Naive B cell (primary cell): Measurements from ENCODE around the gene GAL3ST2. TPM values are rescaled to one million over a fixed set of nuclear protein-coding genes. Genes with fewer than 3 reads are reported as not detected.
A peak's percentile ranks its signal among the peaks of the same experiment; 100 is the strongest.
"Not testable (repeated sequence)": the region's sequence is repeated elsewhere in the genome, so short reads cannot be mapped to it uniquely, and the experiment has no call there.

ENCODE experiments used
- ATAC-seq, 2 donors: fragments of 150-1000 bp; cut with Tn5 transposase; 2 replicates each; pipeline ENCODE4 v1.10.0; 2021; ENCODE audit warnings: low read depth in 2 of 2, mild to moderate bottlenecking in 2 of 2, moderate library complexity in 2 of 2
- DNase-seq: peaks from one replicate; pipeline ENCODE4 v3.0.0; 2022
- H3K27ac Mint-ChIP-seq, 6 donors: one replicate each; pipeline ENCODE4 v1.8.0; 2020 to 2022; ENCODE audit warnings: mild to moderate bottlenecking in 6 of 6, mixed read lengths in 6 of 6, moderate library complexity in 5 of 6, inconsistent platforms in 2 of 6
- H3K27me3 Mint-ChIP-seq, 3 donors: one replicate each; pipeline ENCODE4 v1.8.0; 2021 to 2022; ENCODE audit warnings: mixed read lengths in 3 of 3, mild to moderate bottlenecking in 1 of 3
- H3K36me3 Mint-ChIP-seq, 2 donors: one replicate each; pipeline ENCODE4 v1.8.0; 2020 to 2022; ENCODE audit warnings: mixed read lengths in 2 of 2, inconsistent platforms in 1 of 2, mild to moderate bottlenecking in 1 of 2
- H3K4me1 Mint-ChIP-seq, 3 donors: one replicate each; pipeline ENCODE4 v1.8.0; 2020 to 2022; ENCODE audit warnings: mixed read lengths in 3 of 3, inconsistent platforms in 1 of 3, mild to moderate bottlenecking in 1 of 3, moderate library complexity in 1 of 3
- H3K4me3 Mint-ChIP-seq, 8 donors: one replicate each; pipeline ENCODE4 v1.8.0; 2020 to 2022; ENCODE audit warnings: mild to moderate bottlenecking in 8 of 8, mixed read lengths in 8 of 8, moderate library complexity in 8 of 8, inconsistent platforms in 2 of 8
- H3K9me3 Mint-ChIP-seq, 7 donors: one replicate each; pipeline ENCODE4 v1.8.0; 2020 to 2022; ENCODE audit warnings: mixed read lengths in 7 of 7, mild to moderate bottlenecking in 5 of 7, inconsistent platforms in 2 of 7, moderate library complexity in 1 of 7
- polyA plus RNA-seq, 6 donors: library from polyadenylated mRNA; unstranded; fragments of 300-500 nt; fragmentation: Illumina TruSeq; gene quantifications; one replicate each; pipeline ENCODE4 v1.2.3, GENCODE V29; 2021; ENCODE audit warnings: low read depth in 6 of 6

Gene GAL3ST2
- polyA plus RNA-seq, 6 donors from 2014 or later, result not detected

DNA sequence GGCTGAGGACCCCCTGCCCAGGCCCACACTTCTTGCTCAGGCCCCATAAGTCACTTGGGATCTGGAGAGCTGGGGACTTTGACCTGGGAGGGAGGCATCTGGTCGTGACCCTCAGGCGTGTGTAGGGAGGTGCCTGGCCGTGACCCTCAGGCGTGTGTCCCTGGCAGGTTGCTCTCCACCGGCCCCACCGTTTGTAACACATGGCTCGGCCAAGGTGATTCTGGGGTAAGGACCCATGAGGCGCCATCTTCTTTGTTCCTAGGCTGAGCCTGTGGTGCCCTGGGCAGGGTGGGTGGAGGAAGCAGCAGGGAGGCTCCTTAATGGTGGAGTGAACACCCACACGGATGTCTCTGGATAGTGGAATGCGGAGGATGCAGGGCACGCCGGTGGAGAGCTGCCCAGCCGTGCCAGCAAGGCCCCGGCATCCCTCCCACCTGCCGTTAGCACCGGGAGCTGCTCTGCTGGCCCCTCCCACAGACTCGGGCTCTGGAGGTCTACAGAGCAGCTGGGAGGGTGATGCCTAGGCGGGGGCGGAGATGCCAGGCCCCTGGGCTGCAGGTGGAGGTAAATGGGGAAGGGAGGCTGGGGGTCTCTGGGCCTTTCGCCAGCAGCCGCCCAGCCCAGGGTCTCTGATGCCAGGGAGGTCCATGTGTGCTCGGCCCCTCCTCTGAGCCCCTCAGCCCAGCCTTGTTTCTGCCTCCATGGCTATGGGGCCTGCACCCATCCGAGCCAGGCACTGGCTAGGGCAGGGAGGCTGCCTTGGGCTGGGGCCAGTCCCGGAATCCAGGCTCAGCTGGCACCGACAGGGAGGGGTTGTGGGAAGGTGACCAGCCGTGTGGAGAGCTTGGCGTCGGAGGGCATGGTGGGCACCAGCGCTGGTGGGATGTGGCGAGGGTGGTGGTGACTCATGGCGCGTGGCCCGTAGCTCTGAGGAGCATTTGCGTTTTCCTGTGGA is 1.1 kb upstream of the GAL3ST2 start:
- peaks cover 0 to 12% (median 6%) of the 10 kb centered on the region in 3 donors for H3K27me3 Mint-ChIP-seq
- no peak for DNase-seq
- H3K4me1 Mint-ChIP-seq, result peaks cover 6 to 17% (median 10%) of the 10 kb centered on the region in 3 donors
- no peaks in the 10 kb centered on the region for H3K36me3 Mint-ChIP-seq
- no peak overlapping the region for H3K4me3 Mint-ChIP-seq
- H3K27ac Mint-ChIP-seq, result no peak overlapping the region
- no peak for ATAC-seq
- peaks cover 0 to 4% (median 0%) of the 10 kb centered on the region in 7 donors for H3K9me3 Mint-ChIP-seq

DNA sequence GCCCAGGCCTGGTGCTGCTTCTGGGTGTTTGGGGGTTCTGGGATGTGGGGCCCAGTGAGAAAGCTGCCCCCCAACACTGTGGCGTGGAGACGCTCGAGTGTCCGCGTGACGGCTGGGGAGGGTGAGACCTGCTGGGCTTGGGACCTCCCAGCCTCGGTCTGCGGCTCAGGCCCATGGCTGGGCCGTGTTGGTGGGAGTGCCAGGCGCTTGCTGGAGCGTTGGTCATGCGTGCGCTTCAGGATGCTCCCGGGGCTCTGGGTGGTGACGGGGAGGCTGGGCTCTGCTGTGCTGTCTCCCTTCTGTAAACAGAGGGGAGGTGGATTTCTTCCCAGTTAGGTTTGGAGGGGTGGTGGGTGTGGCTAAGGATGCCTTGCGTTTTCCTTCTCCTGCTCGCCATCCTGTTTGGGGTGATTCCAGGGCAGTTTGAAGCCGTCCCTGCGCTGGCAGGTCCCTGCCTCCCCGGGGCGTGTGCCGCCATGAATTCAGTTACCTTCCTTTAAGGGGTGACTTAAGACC is 606 bp downstream of the GAL3ST2 start:
- no peak for DNase-seq

DNA sequence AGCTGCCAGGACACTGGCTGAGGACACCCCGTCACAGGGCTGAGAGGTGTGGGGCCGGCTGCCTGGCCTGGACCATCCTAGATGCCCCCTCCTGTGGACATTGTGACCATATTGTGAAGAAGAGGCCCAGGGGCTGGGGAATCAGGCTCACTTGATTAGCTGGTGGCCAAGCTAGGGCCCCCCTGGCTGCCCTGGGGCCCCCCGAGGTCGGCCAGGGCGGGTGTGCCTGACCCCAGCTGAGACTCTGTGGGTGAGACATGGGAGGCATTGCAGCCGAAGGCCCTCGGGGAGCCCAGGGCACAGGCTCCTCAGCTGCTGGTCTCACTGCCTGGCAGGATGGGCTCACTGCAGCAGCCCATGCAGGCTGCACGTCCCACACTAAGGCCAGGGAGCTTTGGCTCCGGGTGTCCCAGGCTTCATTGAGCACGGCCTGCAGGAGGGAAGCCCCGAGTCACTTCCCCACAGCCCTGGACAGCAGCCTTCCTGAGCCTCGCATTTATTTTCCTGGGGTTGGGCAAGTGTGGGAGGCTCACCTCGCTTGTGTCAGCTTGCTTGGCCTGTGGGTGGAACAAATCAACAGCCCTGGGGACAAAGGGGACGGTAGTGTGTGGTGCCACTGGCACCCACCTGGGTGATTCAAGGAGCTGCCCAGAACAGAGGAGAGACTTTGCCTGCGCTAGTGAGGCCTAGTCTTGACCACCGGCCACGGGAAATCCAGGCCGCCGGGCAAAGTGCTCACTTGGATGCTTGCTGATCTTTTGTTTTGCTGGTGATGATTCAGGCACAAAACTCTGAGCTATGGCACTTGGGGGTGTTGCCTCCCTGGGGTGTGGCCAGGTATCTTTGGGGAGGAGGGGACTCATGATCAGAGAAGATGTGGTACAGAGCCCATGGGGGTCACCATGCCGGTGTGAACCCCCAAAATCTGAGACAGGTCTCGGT is 1.3 kb downstream of the GAL3ST2 start:
- Mint-ChIP-seq H3K36me3 (no peaks in the 10 kb centered on the region), H3K4me1 (peaks cover 0 to 2% (median 0%) of the 10 kb centered on the region in 3 donors), H3K9me3 (peaks cover 0 to 12% (median 9%) of the 10 kb centered on the region in 7 donors), H3K4me3 (no peak overlapping the region), H3K27me3 (peaks cover 0 to 12% (median 6%) of the 10 kb centered on the region in 3 donors), H3K27ac (no peak overlapping the region)
- ATAC-seq (no peak), DNase-seq (no peak)

More for the DNA sequence above, 606 bp downstream of the GAL3ST2 start:
- peaks cover 0 to 12% (median 6%) of the 10 kb centered on the region in 3 donors for H3K27me3 Mint-ChIP-seq
- H3K4me1 Mint-ChIP-seq, result peaks cover 2 to 6% (median 3%) of the 10 kb centered on the region in 3 donors
- H3K27ac Mint-ChIP-seq, result no peak overlapping the region
- ATAC-seq, result no peak
- H3K36me3 Mint-ChIP-seq, result no peaks in the 10 kb centered on the region
- no peak overlapping the region for H3K4me3 Mint-ChIP-seq
- H3K9me3 Mint-ChIP-seq, result peaks cover 0 to 12% (median 7%) of the 10 kb centered on the region in 7 donors

DNA sequence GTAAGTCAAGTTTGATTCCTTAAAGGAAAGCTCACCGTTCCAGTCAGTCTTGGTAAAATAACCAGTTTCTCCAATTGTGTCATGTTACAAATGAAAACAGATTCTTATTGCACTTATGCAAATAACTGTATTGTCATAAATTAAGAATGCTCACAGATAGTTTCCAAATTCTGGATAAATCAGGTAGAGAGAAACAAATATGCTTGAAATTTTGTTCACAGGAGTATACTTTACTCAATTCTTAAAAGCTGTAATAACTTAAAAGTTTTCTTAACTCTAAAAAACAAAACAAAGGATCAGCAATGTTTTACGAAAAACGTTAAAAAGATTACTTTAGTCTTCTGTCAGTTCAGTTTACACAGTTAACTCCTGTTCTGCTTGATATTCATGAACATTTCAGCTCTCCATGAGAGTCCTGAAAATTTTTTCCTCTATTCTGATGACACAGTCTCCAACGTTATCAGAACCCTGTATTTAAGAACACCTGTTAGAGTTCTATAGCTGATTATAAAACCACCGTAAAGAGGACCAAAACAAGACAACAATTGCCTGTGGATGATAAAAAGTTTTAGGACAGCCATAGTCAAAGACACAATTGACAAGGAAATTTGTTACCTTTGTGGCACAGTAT is 4.4 kb downstream of the GAL3ST2 start:
- no peaks in the 10 kb centered on the region for H3K4me1 Mint-ChIP-seq
- H3K27ac Mint-ChIP-seq, result no peak overlapping the region
- H3K27me3 Mint-ChIP-seq, result no peaks in the 10 kb centered on the region
- no peak for ATAC-seq
- H3K36me3 Mint-ChIP-seq, result no peaks in the 10 kb centered on the region
- H3K9me3 Mint-ChIP-seq, result peaks cover 0 to 15% (median 9%) of the 10 kb centered on the region in 7 donors
- DNase-seq, result no peak
- H3K4me3 Mint-ChIP-seq, result no peak overlapping the region

DNA sequence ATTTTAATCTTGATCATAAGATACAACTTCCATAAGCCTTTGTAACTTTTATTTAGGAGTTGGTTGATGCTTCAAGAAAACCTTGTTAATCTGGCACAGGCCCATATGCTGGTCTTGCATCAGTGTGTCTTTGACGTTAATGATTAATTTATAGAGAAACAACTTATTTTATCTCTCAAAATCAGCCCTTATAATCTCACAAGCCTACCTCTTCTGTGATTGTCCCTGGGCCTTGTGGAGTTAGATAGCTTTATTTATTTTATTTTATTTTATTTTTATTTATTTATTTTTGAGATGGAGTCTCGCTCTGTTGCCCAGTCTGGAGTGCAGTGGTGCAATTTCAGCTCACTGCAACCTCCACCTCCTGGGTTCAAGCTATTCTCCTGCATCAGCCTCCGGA is 5.4 kb downstream of the GAL3ST2 start:
- not testable (repeated sequence) for H3K4me1 Mint-ChIP-seq, H3K27ac Mint-ChIP-seq, ATAC-seq, H3K36me3 Mint-ChIP-seq, DNase-seq, H3K4me3 Mint-ChIP-seq, H3K27me3 Mint-ChIP-seq
- H3K9me3 Mint-ChIP-seq, result peaks cover 0 to 15% (median 9%) of the 10 kb centered on the region in 7 donors

DNA sequence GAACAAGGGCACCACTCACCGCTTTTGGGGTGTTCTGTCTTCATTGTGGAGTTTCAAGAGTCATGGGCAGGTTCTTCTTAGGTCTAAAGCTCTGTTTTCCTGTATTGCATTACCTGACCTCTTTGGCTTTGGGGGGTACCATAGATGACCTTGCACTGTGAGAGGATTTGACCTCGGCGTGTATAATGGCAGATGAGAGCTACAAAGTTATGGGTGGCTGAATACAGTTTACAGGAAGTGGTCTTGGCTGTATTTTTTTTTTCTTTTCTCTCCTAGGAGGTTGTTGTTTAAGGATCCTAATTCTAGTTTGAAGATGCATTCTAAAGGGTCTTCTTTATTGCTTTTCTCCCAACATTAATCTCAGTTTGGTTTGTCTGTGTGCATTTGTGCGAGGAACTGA is 11.5 kb downstream of the GAL3ST2 start:
- no peak for DNase-seq

DNA sequence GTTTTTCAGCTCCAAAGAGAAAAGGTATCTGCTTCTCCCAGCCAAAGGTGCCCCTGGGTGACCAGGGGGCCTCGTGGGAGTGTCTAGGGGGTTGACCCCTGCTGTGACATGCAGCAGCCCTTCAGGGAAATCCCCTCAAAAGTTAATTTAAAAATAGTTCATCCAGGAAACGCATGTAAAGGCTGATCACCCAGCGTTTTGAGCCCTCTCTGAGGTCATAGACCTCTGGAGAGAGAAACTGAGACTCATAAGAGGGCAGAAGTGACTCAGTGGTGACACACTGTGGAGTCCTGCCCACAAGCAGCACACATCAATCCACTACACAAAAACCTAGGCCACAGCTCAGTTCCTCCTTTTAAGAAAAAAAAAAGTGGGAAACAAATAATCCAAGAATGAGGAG is 11.9 kb downstream of the GAL3ST2 start:
- H3K27ac Mint-ChIP-seq, result peak overlapping the region; percentile 3 to 95 (median 84)
- ATAC-seq, result peak; percentile 83 to 91
- H3K4me3 Mint-ChIP-seq, result peak overlapping the region in 6 of 8 donors; percentile 7 to 86 (median 52)
- peaks cover 18 to 24% (median 23%) of the 10 kb centered on the region in 3 donors for H3K4me1 Mint-ChIP-seq
- H3K9me3 Mint-ChIP-seq, result peaks cover 0 to 1% (median 0%) of the 10 kb centered on the region in 7 donors
- no peaks in the 10 kb centered on the region for H3K36me3 Mint-ChIP-seq
- peak; percentile 24 for DNase-seq
- H3K27me3 Mint-ChIP-seq, result peaks cover 0 to 4% (median 3%) of the 10 kb centered on the region in 3 donors

More for the DNA sequence above, 11.5 kb downstream of the GAL3ST2 start:
- peak overlapping the region; percentile 3 to 93 (median 65) for H3K27ac Mint-ChIP-seq
- peaks cover 0 to 2% (median 0%) of the 10 kb centered on the region in 7 donors for H3K9me3 Mint-ChIP-seq
- peaks cover 18 to 24% (median 21%) of the 10 kb centered on the region in 3 donors for H3K4me1 Mint-ChIP-seq
- no peaks in the 10 kb centered on the region for H3K27me3 Mint-ChIP-seq
- H3K36me3 Mint-ChIP-seq, result no peaks in the 10 kb centered on the region
- peak overlapping the region in 5 of 8 donors; percentile 7 to 86 (median 37) for H3K4me3 Mint-ChIP-seq
- peak; percentile 28 to 29 for ATAC-seq

DNA sequence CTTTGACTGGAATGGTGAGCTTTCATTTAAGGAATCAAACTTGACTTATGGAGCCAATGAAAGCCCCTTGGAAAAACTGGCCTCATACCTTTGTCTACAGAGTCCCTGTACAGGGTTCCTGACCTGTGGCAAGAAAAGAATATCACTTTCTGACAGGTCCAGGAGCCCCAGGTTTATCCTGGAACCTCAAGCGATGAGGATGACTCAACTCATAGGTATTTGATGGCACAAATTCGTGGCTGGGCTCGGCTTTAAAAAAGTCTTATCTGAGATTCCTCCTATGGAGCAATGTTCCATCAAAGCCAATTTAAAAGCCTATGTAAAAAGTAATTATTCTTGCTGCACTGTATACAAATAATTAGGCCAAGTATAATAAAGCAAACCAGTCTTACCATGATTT is 14.8 kb downstream of the GAL3ST2 start:
- H3K4me3 Mint-ChIP-seq, H3K27ac Mint-ChIP-seq, H3K27me3 Mint-ChIP-seq, H3K36me3 Mint-ChIP-seq, ATAC-seq, H3K9me3 Mint-ChIP-seq, DNase-seq: not testable (repeated sequence)
- H3K4me1 Mint-ChIP-seq, result peaks cover 18 to 24% (median 24%) of the 10 kb centered on the region in 3 donors

DNA sequence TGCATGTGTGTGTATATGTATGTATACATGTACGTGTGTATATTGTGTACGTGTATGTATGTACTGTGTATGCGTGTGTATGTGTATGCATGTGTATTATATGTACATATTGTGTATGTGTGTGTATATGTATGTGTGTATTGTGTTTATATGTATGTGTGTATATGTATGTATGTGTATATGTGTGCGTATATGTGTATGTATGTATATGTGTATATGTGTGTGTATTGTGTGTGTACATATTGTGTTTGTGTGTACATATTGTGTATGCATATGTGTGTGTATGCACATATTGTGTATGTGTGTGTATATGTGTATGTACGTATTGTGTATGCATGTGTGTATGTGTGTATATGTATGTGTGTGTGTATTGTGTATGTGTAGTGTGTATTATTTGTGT is 16.8 kb downstream of the GAL3ST2 start:
- peak overlapping the region in 1 of 6 donors; percentile 0 for H3K27ac Mint-ChIP-seq
- peaks cover 0 to 1% (median 0%) of the 10 kb centered on the region in 7 donors for H3K9me3 Mint-ChIP-seq
- no peak for ATAC-seq
- peaks cover 8 to 16% (median 13%) of the 10 kb centered on the region in 3 donors for H3K4me1 Mint-ChIP-seq
- H3K27me3 Mint-ChIP-seq, result peaks cover 0 to 10% (median 5%) of the 10 kb centered on the region in 3 donors
- no peak for DNase-seq
- no peak overlapping the region for H3K4me3 Mint-ChIP-seq
- H3K36me3 Mint-ChIP-seq, result no peaks in the 10 kb centered on the region

DNA sequence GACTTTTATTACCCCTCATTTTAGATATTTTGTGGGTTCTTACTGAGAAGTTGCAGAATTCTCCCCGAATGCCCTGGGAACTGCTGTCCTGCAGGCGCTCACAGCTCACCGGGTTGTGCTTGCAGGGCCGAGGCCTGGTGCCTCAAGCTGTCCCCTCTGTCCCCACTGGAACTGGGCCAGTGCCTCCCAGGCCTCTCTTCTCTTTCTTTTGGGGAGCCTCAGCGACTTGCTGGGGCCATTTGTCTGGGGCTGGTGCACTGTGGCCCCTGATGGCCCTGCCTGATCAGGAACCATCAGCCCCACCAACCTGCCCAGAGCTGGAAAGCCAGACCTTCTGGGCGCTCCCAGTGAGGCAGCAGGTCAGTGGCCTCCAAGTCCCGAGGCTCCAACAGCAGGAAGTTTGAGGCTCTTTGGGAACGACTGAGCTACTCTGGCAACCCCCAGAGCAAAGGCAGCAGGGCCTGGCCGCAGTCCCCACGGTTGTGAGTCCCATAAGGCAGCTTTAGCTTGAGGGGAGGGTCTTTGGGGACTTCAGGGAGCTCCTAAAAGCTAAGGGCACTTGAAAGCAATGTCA is 17.7 kb downstream of the GAL3ST2 start:
- Mint-ChIP-seq H3K4me1 (peaks cover 0 to 6% (median 4%) of the 10 kb centered on the region in 3 donors), H3K4me3 (no peak overlapping the region), H3K27ac (no peak overlapping the region), H3K9me3 (no peaks in the 10 kb centered on the region), H3K27me3 (peaks cover 0 to 10% (median 5%) of the 10 kb centered on the region in 3 donors), H3K36me3 (no peaks in the 10 kb centered on the region)
- no peak for ATAC-seq
- no peak for DNase-seq

DNA sequence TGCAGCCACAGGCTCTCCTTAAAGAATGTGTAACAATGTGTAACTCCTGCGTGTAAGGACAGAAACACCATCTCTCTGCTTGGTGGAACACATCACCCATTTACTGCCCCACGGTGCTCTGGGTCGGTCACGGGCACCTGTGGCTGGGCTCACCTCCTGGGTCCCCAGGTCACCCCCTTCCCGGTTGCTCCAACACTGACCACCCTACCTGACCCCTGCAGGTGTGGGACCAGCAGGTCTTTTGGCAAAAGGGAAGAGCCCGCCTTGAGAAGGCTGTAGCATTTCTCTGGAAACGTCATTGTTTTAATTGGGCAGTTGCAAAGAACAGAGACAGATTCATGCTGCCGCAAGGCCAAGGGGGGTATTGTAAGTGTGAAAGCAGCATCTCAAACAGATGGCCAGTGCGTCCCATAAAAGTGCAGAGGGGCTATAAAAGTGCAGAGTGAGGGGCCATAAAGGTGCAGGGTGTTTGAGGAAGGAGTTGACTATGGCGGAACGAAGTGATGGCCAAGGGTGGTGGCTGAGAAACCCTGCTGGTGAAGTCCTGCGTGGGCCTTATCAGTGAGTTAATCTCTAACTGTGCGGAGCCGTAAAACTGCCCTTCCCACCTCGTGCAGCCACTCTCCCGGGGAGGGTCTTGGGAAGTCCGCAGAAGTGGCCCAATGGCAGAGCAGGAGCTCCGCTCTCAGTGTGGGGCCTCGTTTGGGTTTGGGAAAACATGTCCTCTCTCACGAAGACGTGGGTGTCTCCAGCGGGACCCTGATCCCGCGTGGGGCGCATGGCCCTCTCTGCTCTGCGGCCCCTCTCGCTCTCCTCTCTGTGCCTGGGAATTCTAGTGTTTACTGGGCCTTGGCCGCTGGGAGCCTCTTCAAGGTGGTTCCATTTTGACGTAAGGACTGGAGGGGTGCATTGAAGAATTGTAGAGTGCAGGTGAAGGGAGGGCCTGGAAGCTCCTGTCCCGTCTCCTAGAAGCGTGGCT is 18.7 kb downstream of the GAL3ST2 start:
- Mint-ChIP-seq H3K27ac (peak overlapping the region in 1 of 6 donors; percentile 9), H3K9me3 (no peaks in the 10 kb centered on the region), H3K36me3 (no peaks in the 10 kb centered on the region), H3K27me3 (peaks cover 0 to 10% (median 5%) of the 10 kb centered on the region in 3 donors), H3K4me1 (peaks cover 0 to 3% (median 0%) of the 10 kb centered on the region in 3 donors), H3K4me3 (no peak overlapping the region)
- ATAC-seq (no peak), DNase-seq (no peak)
